CD14-positive monocyte (primary cell): Measurements from ENCODE around the gene NTM. TPM values are rescaled to one million over a fixed set of nuclear protein-coding genes. Genes with fewer than 3 reads are reported as not detected.

ENCODE experiments used
- DNase-seq, 3 donors: peaks; one replicate each; pipeline ENCODE4 v3.0.0-alpha.2; 2011 to 2022
- H2AFZ ChIP-seq: 2 replicates; pipeline ENCODE4 v1.6.0; 2012; ENCODE audit warnings: mild to moderate bottlenecking, low read depth, low read length, inconsistent platforms; ENCODE audit not compliant: insufficient read depth, poor library complexity, severe bottlenecking
- H3K27ac ChIP-seq, 2 donors: 1 replicate in 1 of 2; 2 replicates in 1 of 2; pipeline ENCODE4 v1.5.1; 2012 to 2013; ENCODE audit warnings: low read length in 2 of 2, control low read depth in 1 of 2, inconsistent platforms in 1 of 2, low read depth in 1 of 2, mild to moderate bottlenecking in 1 of 2
- H3K27me3 ChIP-seq, 2 donors: one replicate each; pipeline versions ENCODE4 v1.6.0 to v1.6.1; 2011 to 2013; ENCODE audit warnings: low read length in 2 of 2; ENCODE audit not compliant: control insufficient read depth in 2 of 2, insufficient read depth in 2 of 2
- H3K36me3 ChIP-seq, 2 donors: replicated peaks in 1 of 2; 1 replicate in 1 of 2; 2 replicates in 1 of 2; pipeline versions ENCODE4 v1.5.1 to v1.6.1; 2012 to 2013; ENCODE audit warnings: low read length in 2 of 2, control low read depth in 1 of 2, inconsistent platforms in 1 of 2, mild to moderate bottlenecking in 1 of 2; ENCODE audit not compliant: insufficient read depth in 2 of 2, control insufficient read depth in 1 of 2
- H3K4me1 ChIP-seq, 2 donors: 1 replicate in 1 of 2; 2 replicates in 1 of 2; pipeline versions ENCODE4 v1.5.1 to v1.6.1; 2012 to 2013; ENCODE audit warnings: low read length in 2 of 2, control low read depth in 1 of 2, inconsistent platforms in 1 of 2, mild to moderate bottlenecking in 1 of 2, moderate library complexity in 1 of 2; ENCODE audit not compliant: insufficient read depth in 2 of 2, control insufficient read depth in 1 of 2
- H3K4me2 ChIP-seq: replicated peaks from 2 replicates; pipeline ENCODE3; 2012; ENCODE audit warnings: low read length, moderate library complexity, mild to moderate bottlenecking; ENCODE audit not compliant: poor library complexity, severe bottlenecking; ENCODE audit errors: extremely low read depth
- H3K4me3 ChIP-seq, 3 experiments: fragments of 200-600 bp in 1 of 3; sonication (generic) in 1 of 3; replicated peaks in 1 of 3; 1 replicate in 2 of 3; 2 replicates in 1 of 3; pipeline ENCODE4 v1.5.1; 2011 to 2013; ENCODE audit warnings: low read length in 3 of 3, mild to moderate bottlenecking in 3 of 3, control low read depth in 2 of 3, low read depth in 2 of 3, inconsistent platforms in 1 of 3, moderate library complexity in 1 of 3
- H3K79me2 ChIP-seq: 2 replicates; pipeline ENCODE4 v1.6.0; 2012; ENCODE audit warnings: mild to moderate bottlenecking, control low read depth, inconsistent platforms, low read length, moderate library complexity; ENCODE audit not compliant: insufficient read depth
- H3K9ac ChIP-seq: 2 replicates; pipeline ENCODE4 v1.6.0; 2017; ENCODE audit warnings: low read length, mild to moderate bottlenecking; ENCODE audit not compliant: insufficient read depth, poor library complexity, severe bottlenecking
- H3K9me3 ChIP-seq, 2 donors: replicated peaks in 1 of 2; 1 replicate in 1 of 2; 2 replicates in 1 of 2; pipeline versions ENCODE4 v1.5.1 to v1.6.1; 2012 to 2013; ENCODE audit warnings: low read length in 2 of 2, control low read depth in 1 of 2; ENCODE audit not compliant: control insufficient read depth in 1 of 2, insufficient read depth in 1 of 2
- H4K20me1 ChIP-seq: 2 replicates; pipeline ENCODE4 v1.6.0; 2012; ENCODE audit warnings: mild to moderate bottlenecking, low read length, control low read depth, moderate library complexity; ENCODE audit not compliant: insufficient read depth
- H3K27ac Mint-ChIP-seq, 7 donors: one replicate each; pipeline ENCODE4 v1.8.0; 2020; ENCODE audit warnings: mild to moderate bottlenecking in 7 of 7, mixed read lengths in 7 of 7, moderate library complexity in 6 of 7, inconsistent platforms in 2 of 7
- H3K27me3 Mint-ChIP-seq, 3 donors: one replicate each; pipeline ENCODE4 v1.8.0; 2021 to 2022; ENCODE audit warnings: low read depth in 3 of 3, mild to moderate bottlenecking in 3 of 3, mixed read lengths in 3 of 3, moderate library complexity in 3 of 3, inconsistent platforms in 1 of 3
- H3K36me3 Mint-ChIP-seq, 2 donors: one replicate each; pipeline ENCODE4 v1.8.0; 2020; ENCODE audit warnings: mixed read lengths in 2 of 2, inconsistent platforms in 1 of 2, mild to moderate bottlenecking in 1 of 2
- H3K4me1 Mint-ChIP-seq: one replicate; pipeline ENCODE4 v1.8.0; 2020; ENCODE audit warnings: mild to moderate bottlenecking, mixed read lengths
- H3K4me3 Mint-ChIP-seq, 2 donors: one replicate each; pipeline ENCODE4 v1.8.0; 2020; ENCODE audit warnings: mild to moderate bottlenecking in 2 of 2, mixed read lengths in 2 of 2, moderate library complexity in 1 of 2
- H3K9me3 Mint-ChIP-seq, 7 donors: one replicate each; pipeline ENCODE4 v1.8.0; 2020 to 2022; ENCODE audit warnings: mixed read lengths in 7 of 7, mild to moderate bottlenecking in 6 of 7, moderate library complexity in 6 of 7, inconsistent platforms in 2 of 7
- WGBS: methylation state at CpG from one replicate; pipeline ENCODE4 v1.1.5; 2013; ENCODE audit warnings: missing lambda C conversion rate; ENCODE audit not compliant: insufficient coverage; 5-methylcytosine and 5-hydroxymethylcytosine counted together
- intact Hi-C, 2 donors: fragments of 100-400 bp; cut with micrococcal nuclease; formaldehyde crosslinking; loops; one replicate each; pipeline versions ENCODE4 v1.15.0 to v1.15.1; 2023
- polyA plus RNA-seq, 3 donors: library from polyadenylated mRNA; depleted of rRNA in 1 of 3; unstranded in 2 of 3; stranded (reverse) in 1 of 3; fragments of 300-500 nt in 2 of 3; fragments of >200 nt in 1 of 3; fragmentation: Illumina TruSeq in 2 of 3; gene quantifications; 1 replicate in 2 of 3; 2 replicates in 1 of 3; pipeline ENCODE4 v1.2.3, GENCODE V29; 2012 to 2021
- TF ChIP-seq, protein P1 (sequence below): fragments of 200-600 bp; IDR thresholded peaks from one replicate; pipeline ENCODE4 v1.8.0; 2022; ENCODE audit warnings: antibody characterized with exemption, mild to moderate bottlenecking

The NTM gene
- polyA plus RNA-seq, 3 donors, result not detected

DNA sequence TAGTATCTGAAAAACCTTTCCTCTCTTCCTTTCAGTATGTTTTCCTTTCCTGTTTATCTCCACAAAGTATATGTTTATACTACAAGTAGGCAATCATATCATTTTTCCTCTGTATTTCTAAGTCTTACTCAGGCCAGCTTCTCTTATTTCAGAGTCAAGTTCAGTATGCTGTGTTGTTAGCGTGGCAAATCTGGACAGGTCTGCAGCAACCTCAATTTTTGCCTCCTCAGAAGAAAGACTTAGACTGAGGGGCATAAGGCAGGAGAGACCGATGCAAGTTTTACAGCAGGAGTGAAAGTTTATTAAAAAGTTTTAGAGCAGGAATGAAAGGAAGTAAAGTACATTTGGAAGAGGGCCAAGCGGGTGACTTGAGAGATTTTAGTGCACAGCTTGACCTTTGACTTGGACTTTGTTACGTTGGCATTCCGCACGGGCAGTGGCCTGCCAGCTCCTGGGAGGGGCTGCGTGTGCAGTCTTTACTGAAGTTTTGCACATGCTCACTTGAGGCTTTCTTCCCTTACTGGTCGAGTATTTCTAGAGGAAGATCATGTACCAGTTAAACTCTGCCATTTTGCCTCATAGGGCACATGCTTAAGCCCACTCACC, 343.2 kb downstream of the NTM start:
- Histone ChIP-seq H3K9ac (no peak overlapping the region), H3K36me3 (no peaks in the 10 kb centered on the region), H3K79me2 (no peaks in the 10 kb centered on the region), H3K9me3 (peaks cover 4 to 8% of the 10 kb centered on the region in 2 donors), H3K4me2 (no peak overlapping the region), H4K20me1 (no peaks in the 10 kb centered on the region), H3K4me3 (no peak overlapping the region), H3K27ac (no peak overlapping the region), H3K4me1 (peaks cover 0 to 17% of the 10 kb centered on the region in 2 donors), H3K27me3 (peaks cover 0 to 3% of the 10 kb centered on the region in 2 donors), H2AFZ (no peak overlapping the region)
- Mint-ChIP-seq H3K4me1 (no peaks in the 10 kb centered on the region), H3K27ac (peak overlapping the region in 1 of 7 donors; percentile 51), H3K9me3 (peaks cover 4 to 9% (median 7%) of the 10 kb centered on the region in 7 donors), H3K27me3 (peaks cover 0 to 6% (median 3%) of the 10 kb centered on the region in 3 donors), H3K36me3 (no peaks in the 10 kb centered on the region), H3K4me3 (no peak overlapping the region)
- no peak for DNase-seq
- intact Hi-C loops, result no loop called here
- 86% methylated on average over 7 of the region's 8 CpGs for WGBS
- TF ChIP-seq, protein P1, sequence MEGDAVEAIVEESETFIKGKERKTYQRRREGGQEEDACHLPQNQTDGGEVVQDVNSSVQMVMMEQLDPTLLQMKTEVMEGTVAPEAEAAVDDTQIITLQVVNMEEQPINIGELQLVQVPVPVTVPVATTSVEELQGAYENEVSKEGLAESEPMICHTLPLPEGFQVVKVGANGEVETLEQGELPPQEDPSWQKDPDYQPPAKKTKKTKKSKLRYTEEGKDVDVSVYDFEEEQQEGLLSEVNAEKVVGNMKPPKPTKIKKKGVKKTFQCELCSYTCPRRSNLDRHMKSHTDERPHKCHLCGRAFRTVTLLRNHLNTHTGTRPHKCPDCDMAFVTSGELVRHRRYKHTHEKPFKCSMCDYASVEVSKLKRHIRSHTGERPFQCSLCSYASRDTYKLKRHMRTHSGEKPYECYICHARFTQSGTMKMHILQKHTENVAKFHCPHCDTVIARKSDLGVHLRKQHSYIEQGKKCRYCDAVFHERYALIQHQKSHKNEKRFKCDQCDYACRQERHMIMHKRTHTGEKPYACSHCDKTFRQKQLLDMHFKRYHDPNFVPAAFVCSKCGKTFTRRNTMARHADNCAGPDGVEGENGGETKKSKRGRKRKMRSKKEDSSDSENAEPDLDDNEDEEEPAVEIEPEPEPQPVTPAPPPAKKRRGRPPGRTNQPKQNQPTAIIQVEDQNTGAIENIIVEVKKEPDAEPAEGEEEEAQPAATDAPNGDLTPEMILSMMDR, result no peak

DNA sequence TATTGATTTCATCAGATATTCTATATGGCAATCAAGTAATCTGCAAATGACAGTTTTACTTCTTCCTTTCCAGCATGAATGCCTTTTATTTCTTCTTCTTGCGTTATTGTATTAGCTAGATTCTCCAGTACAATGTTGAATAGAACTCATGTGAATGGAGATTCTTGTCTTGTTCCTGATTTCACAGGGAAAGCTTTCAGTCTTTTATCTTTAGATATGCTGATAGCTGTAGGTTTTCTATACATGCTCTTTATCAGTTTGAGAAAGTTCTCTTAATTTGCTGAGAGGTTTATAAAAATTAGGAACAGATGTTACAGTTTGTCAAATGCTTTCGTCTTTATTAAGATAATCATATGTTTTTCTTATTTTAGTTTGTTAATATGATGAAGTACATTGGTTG, 347.2 kb downstream of the NTM start:
- Histone ChIP-seq H3K4me3 (no peak overlapping the region), H3K79me2 (no peaks in the 10 kb centered on the region), H3K9ac (no peak overlapping the region), H3K4me2 (no peak overlapping the region), H3K9me3 (peaks cover 0 to 6% of the 10 kb centered on the region in 2 donors), H3K4me1 (peaks cover 0 to 15% of the 10 kb centered on the region in 2 donors), H3K27me3 (no peaks in the 10 kb centered on the region), H3K27ac (no peak overlapping the region), H4K20me1 (no peaks in the 10 kb centered on the region), H3K36me3 (no peaks in the 10 kb centered on the region), H2AFZ (no peak overlapping the region)
- DNase-seq, result no peak
- intact Hi-C loops, result no loop called here
- H3K27ac Mint-ChIP-seq, result no peak overlapping the region
- no peaks in the 10 kb centered on the region for H3K4me1 Mint-ChIP-seq
- TF ChIP-seq, protein P1, result no peak
- WGBS, result no CpG with 5 or more reads among the region's 2 CpGs
- H3K36me3 Mint-ChIP-seq, result no peaks in the 10 kb centered on the region
- no peak overlapping the region for H3K4me3 Mint-ChIP-seq
- peaks cover 0 to 6% (median 5%) of the 10 kb centered on the region in 7 donors for H3K9me3 Mint-ChIP-seq
- H3K27me3 Mint-ChIP-seq, result peaks cover 0 to 8% (median 5%) of the 10 kb centered on the region in 3 donors
